SKM-1 (cell line): ENCODE measurements around the gene GPR153.

Experiments
- DNase-seq: peaks from one replicate; lab custom pipeline; 2025; ENCODE audit not compliant: unreplicated experiment; lab: John Stamatoyannopoulos, UW

Gene GPR153

GRCh38 chr1:6206520-6206855 is 54.4 kb downstream of the GPR153 start:
- no peak for DNase-seq

- DNase-seq: no peak
Measured at GRCh38 chr1:6205849-6206519, 54.9 kb downstream of the GPR153 start, which contains the start of gene RNF207. Gene RNF207, plus strand, starts transcription at chr1:6206119. Its CDS starts 417 bp downstream, at chr1:6206536.

GRCh38 chr1:6202256-6202655 is 58.6 kb downstream of the GPR153 start:
- no peak for DNase-seq

DNA sequence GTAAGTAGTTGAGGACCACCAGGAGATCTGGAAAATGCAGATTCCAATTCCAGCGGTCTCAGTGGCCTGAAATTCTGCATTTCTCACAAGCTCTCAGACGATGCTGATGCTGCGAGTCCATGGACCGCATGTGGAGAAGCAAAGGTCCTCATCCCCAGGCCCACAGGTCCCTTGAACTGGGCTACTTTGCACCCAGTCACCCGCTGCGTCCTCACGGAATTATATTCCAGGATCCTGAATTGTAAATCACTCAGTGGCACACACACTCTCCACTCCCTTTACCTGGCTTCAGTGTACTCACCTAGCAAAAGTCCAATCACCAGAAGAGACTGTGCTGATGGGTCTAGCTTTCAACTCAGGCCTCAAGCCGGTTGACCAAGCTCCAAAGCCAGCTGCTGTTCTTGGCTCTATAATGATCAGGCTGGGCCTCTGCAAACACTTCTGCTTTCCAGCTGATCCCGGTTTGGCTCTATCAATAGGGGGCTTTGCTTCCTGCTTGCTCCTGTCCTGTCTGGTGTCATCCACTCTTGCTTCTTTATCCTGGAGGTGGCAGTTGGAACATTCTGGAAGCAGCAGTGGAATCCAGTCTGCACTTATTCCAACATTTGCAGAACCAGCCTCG is 60.6 kb downstream of the GPR153 start:
- DNase-seq: no peak

- DNase-seq: peak; percentile 96
Measured at GRCh38 chr1:6199298-6200187, 61.4 kb downstream of the GPR153 start, which contains the start of gene RPL22. Gene RPL22, minus strand, starts transcription at chr1:6199595. Its CDS starts 22 bp downstream, at chr1:6199573.

- no peak for DNase-seq
Measured at GRCh38 chr1:6198646-6199297, 62.1 kb downstream of the GPR153 start.

DNA sequence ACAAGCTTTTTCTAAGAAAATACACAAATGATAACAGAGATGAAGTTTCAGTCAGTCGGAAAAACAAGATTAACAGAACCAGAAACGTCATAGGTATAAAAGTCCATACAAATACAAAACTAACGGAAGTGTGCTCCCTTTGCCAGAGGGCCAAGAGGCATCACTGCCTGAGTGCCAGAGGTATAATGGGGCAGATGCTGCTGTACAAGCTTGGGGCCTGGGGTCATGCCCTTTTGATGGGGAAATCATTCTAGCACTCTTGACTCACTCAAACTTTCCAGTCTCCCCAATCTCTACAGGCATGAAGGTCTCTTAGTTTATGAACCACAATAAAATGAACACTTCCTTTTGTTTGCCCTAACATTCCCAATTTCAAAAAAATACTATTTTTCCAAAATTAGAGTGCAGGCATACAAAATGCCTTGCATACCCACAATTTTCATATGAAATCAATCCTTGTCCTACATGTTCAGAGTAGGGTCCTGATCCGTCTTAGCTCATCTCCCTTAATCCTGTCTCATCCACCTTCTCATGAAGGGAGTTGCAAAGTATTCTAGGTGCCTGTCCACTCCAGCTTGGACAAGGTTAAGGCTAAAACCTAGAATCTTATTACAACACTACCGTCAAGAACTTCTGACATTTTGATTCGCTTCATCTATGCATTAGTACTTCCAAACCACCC is 63.0 kb downstream of the GPR153 start:
- no peak for DNase-seq
